ENCODE results near the gene HS6ST1. TPM values are rescaled to one million over a fixed set of nuclear protein-coding genes. Genes with fewer than 3 reads are reported as not detected.
A peak's percentile ranks its signal among the peaks of the same experiment; 100 is the strongest.
"Not testable (repeated sequence)": the region's sequence is repeated elsewhere in the genome, so short reads cannot be mapped to it uniquely, and the experiment has no call there.

Gene HS6ST1
- total RNA-seq, 1 donor from 2014 or later = 35.2 TPM

DNA sequence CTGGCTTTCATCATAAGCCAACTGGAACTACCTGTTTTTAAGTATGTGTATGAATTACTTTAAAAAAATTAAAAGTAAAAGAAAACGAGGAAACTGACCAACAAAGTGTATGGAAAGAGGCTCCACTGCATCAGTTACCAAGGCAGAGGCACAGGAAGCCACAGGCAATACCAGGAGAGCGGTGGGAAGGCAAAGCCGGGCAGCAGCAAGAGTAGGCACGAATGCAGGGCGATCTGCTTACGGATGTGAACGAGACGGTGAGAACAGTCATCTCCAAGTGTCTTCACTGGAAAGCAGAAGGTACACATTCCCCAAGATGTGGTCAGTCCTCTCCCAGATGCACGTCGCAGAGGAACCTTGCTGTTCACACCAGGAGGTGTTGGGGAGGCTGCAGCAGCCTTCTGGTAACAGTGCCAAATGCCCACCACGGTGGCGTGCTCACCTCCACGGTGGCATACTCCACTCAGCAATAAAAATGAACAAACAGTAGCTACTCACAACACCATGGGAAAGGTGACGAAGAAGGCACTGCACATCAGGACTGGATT is 43.1 kb downstream of the HS6ST1 start:
- intact Hi-C loops (cut with micrococcal nuclease) = no loop called here
- DNase-seq (peak; percentile 16), ATAC-seq (no peak)

DNA sequence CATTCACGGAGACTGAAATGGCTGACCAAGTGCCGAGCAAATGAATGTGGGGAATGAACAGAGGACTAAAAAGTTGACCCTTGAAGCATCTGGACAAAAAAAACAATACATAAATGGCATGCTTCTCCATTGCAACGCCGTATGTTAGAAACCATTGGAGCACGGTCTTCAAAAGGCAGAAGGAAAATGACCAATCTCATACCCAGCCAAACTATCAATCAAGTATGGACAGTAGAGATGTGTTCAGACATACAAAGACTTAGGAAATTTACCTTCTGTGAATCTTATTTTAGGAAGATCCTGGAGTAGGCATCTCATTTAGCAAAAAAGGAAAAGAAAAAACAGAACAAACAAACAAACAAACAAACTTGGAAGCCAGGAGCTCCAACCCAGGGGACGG is 44.5 kb downstream of the HS6ST1 start:
- intact Hi-C loops (cut with micrococcal nuclease) = no loop called here
- ATAC-seq (no peak), DNase-seq (no peak)

DNA sequence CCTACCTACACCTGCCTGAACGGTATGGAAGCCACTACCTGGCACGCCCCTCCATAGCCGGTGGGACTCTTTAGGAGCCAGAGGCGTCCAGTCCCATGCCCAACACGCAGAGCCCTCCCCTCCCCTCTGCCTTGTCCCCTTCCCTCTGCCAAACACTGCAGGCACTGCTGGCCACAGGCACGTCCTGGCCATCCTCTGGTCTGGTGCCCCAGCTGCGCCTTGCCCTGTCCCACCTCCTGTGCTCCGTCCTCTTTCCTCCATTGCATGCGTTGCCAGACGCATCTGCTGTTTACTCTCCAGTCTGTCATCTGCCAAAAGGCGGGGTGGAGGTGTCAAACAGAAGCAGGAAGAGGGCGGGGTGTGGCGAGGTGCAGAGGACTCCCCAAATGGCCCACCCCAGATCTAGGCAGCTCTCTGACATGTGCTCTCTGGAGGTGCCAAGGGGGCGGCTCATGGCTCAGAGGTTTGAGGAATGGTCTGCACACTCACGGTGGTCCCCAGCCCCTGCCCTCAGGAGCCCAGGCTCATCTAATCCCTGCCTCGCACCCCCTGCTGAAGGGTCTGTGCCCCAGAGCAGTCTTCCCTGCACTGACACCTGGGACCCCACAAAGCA is 45.1 kb downstream of the HS6ST1 start:
- DNase-seq (no peak), ATAC-seq (no peak)
- intact Hi-C loops (cut with micrococcal nuclease) = no loop called here

DNA sequence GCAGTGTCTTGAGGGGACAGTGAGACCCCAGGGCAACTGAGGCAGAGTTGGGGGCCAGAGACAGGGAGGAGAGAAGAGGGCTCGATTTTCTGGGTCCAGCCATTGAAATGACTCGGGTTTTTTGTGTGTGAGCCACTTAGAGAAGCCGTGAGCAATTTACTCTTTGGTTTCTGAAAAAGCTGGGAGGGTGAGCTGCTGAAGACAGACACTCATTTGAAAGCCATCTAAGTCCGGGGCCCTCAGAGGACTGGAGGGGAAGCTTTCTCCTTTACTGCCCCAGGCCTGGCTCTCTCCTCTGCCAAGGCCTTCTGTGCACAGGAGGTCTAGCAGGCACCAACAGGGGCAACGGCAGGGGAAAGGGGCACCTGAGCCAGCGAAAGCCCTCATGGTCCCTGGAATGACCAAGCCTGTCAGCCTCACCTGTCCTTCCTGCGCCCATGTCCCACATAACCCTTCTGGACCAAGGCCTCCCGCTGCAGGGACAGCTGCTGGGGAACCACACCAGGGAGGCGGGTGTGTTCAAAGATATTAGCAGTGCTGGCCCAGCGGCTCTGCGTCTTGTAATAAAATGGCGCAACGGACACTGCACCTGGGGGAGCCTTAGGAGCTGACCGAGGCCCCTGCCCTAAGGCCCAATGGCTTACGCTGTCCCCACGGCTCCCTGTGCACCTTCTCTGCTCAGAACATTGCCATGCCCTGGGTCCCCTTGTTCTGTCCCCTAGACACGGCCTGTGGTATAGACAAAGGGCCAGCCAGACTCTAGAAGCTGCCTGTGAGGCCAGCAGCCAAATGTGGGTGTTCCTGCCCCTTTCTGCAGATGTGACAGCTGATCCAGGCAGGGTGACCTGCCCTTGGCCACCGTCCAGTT is 45.8 kb downstream of the HS6ST1 start:
- intact Hi-C loops (cut with micrococcal nuclease) = no loop called here
- DNase-seq (no peak), ATAC-seq (no peak)

DNA sequence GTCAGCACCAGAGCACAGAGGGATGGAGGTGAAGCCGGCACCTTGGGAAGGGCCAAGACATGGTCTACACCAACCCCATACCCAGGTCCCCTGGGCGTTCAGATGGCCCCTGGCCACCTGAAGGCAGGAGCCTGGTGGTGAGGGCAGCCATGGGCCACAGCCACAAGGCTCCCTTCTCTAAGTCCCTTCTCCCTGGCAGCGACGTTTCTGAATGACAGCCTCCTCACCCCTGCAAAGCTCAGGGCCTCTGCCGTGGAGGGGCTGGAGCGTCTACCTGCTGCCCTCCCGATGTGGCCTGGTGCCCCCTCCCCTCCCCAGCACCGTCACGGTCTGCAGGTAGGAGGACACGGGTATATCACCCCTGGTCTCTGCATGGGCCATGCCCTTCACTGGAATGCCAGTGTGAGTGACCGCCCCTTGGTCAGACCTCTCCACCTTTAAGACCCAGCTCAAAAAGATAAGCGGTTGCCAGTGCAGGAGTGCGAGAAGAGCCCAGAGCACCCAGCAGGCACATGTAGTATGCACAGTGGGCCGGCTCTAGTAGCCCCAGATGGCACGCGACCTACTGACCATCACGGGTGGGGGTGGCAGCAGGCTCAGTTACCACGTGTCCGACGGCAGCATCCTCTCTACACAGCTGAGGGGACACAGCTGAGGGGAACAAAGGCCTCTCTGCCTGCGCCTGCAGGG is 46.6 kb downstream of the HS6ST1 start:
- intact Hi-C loops (cut with micrococcal nuclease) = no loop called here
- ATAC-seq = no peak
- no peak for DNase-seq

DNA sequence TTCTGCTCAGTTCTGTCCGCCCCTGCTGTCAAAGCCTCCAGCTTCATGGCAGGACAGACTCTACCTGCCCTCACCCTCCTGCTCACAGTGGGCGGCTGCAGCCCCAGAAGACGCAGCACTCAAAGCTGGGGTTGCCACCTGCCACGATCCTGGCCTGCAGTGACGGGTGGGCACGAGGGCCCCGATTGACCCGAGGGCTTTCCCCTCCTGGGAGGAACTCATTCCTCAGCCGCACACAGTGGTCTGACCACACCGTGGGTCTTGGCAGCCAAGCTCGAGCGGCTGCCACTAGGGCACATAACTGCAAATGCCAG is 47.1 kb downstream of the HS6ST1 start:
- ATAC-seq (no peak), DNase-seq (no peak)
- intact Hi-C loops (cut with micrococcal nuclease) = no loop called here

DNA sequence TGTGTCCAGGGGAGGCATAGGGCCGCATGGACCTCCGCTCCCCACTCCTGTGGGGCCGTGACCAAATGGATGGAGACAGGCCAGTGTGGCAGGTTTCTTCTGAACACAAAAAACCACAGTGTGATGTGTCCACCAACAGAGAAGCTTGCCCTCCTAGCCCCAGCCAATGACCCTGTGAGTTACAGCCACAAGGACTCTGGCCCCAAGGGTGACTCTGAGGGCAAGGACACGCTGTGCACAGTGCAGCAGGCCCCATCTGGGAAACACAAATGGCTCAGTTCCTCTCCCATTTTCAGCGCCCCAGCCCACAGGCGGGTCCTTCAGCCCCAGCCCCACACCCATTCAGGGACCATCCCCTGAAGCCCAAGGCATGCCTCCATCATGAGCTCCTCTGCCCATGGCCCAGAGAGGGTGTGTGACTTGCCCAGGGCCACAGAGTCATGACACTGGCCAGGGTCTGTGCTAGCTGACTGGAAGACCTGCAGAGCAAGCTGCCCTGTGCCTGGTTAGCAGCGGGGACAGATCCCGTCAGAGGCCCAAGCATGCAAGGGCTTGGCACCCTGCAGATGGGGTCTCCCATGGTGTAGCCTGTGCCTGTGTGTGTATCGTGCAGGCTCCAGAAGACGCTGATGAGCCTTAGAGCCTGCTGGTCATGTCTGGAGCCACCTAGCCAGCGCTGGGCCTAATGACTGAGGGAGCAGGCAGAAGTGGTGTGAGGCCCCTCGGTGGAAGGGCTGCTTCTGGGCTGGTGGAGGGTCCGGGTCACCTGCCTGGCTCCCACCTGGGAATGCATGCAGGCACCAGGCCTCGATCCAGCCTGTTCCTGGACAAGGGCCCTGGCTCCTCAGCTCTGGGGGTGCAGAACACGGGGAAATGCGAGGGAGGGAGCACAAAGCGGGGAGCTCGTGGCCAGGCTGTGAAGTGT is 47.7 kb downstream of the HS6ST1 start:
- intact Hi-C loops (cut with micrococcal nuclease) = no loop called here
- peak; percentile 20 for ATAC-seq
- no peak for DNase-seq

DNA sequence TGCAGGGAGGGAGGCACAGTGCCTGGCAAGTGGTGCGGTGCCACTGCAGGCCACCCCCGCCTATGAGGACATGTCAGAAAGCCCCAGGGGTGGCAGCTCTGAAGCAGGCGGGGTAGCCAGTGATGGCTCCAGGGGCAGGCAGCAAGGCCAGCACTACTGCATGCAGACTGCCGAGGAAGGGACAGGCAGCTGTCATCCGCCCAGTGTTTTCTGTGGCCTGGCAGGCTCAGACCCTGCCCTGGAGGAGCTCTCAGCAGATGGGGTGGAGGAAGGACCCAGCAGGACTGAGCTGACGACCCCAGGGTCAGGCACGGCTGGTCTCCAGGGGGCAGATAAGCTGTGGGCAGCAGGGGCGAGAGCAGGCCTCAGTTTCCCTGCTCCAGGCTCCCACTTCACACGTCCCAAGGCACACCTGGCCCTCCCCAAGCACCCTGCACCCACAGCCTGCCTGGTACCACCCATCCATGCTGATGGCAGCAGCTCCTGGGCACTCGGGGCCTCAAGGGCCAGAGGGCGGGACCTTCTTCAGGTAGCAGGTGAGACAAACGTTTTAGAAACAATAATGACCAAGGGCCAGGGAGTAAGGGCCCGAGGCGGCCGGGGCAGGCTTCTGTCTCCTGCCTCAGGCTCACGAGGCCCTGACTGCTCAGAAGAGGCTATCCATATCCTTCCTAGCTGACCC is 48.5 kb downstream of the HS6ST1 start:
- ATAC-seq (no peak), DNase-seq (no peak)
- intact Hi-C loops (cut with micrococcal nuclease) = no loop called here

DNA sequence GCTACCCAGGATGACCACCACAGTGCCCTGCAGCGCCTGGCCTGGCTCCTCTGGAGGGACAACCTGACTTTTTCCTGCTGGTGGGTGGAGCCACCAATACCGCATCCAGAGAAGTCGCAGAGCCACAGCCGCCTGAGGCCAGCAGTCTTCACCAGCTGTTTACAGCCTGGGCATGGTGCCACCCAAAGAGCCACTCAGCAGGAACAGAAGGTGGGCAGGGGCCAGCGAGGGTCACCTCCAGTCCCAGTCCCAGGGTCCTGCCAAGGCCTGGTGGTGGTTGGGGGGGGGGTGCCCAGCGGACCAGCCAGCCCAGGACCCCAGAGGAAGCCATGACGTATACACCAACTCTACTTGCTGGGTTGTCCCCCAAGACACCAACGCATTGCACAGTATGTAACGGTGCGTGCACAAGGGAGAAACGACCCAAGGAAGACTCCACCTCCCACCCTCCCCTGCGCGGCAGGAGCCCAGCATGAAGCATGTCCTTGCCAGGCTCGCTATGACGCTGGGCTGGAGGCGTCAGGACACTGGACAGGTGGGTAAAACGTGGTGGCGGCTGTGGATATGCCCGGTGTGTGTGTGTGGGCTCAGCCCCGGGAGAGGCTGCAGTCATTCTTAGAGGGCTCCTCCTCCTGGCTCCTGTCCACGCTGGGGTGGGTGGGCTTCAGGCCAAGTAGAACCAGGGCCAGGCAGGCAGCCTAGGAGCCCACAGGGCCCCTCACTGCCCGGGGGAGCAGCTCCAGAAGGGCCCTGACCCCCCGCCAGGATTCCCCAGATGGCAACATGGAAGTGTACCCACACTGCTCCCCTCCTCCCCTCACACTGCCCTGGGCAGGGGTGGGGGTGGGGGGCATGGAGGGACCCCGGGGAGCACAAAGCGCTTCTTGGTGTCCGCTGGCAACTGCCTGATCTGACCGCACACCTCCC is 49.3 kb downstream of the HS6ST1 start:
- ATAC-seq (no peak), DNase-seq (no peak)
- intact Hi-C loops (cut with micrococcal nuclease) = no loop called here

DNA sequence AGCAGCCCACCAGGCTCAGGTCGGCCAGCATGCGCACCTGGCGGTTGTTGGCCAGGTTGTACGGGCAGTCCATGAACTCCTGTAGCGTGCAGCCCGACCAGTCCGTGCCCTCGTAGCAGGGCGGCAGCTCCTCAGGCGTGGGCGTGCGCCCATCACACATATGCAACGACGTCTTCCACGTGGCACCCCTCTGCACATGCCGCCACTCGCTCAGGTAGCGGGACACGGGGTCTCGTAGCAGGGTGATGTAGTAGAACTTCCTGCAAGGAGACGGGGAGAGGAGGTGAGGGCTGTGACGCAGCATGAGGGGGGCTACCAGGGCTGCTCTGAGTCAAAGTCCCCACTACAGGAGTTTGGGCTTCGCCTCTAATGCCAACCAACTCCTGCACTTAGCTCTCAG is 50.1 kb downstream of the HS6ST1 start:
- intact Hi-C loops (cut with micrococcal nuclease); ATAC-seq; DNase-seq: not testable (repeated sequence)

DNA sequence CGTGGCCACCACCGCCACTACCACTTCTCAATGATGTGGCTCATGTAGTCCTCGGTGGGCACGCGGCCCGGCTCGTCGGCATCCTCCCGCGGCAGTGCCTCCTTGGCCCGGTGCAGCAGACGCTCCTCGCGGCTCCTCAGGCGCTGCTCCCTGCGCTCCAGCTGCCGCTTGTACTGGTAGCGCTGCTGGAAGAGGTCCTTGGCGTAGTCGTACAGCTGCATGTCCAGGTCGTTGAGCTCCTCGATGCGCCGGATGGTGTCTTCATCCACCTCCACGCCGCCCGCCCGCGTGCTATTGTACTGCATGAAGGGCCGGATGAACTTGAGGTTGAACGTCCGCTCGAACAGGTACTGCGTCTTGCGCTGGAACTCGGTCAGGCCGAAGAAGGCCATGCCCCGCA is 50.5 kb downstream of the HS6ST1 start:
- ATAC-seq; intact Hi-C loops (cut with micrococcal nuclease); DNase-seq: not testable (repeated sequence)

DNA sequence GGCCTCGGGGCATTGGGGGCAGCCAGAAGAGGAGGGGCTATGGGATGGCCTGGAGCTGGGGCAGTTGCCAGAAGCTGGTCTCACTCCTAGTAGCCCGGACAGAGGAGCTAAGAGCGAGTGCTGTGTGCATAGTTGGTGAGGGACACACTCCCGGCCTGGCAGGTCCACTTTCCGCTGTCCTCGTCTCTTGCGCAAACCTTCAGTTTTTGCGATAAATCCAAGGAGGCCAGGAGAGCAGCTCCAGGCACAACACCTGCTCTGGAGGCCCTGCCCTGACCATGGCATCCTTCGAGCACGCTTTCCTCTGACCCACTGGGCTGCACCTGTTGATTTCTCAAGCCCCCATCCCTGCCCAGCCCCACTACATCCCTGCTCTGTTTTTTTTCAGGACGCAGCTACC is 51.0 kb downstream of the HS6ST1 start:
- DNase-seq; ATAC-seq; intact Hi-C loops (cut with micrococcal nuclease): not testable (repeated sequence)

DNA sequence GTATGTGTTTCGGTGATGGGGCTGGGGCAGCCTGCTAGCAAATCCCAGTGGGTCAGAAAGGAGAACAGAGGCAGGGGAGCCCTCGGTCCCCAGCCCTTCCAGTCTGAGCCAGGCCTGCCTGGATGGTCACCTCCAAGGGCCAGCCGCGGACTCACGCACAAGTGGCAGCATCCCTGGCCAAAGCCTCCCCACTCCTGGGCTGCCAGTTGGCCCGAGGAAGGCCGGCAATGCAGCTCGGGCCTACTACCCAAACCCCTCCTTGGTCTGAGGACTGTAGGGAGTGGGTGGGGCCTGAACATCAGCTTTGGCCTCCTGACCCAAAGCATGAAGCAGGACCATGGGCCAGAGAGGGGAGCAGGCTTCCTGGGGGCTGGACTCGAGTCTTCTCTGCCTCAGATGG is 51.5 kb downstream of the HS6ST1 start:
- DNase-seq; ATAC-seq; intact Hi-C loops (cut with micrococcal nuclease): not testable (repeated sequence)

DNA sequence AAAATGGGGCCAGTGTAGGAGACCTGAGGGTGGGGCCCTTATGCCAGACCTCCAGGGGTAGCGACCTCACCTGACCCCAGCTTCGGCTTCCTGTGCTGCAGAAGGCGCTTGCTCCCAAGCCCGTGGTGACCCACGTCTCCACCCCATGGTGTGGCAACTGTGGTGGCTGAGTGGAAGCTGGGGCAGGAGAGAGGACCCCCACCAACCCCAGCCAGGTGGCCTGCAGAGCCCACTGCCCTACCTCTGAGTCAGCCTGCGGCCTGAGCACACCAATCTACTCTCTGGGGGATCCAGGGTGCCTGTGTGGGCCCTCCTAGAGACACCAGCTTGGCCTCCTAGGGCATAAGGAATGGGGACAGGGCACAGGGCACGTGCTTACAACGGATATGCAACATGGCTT is 52.2 kb downstream of the HS6ST1 start:
- DNase-seq; ATAC-seq; intact Hi-C loops (cut with micrococcal nuclease): not testable (repeated sequence)

DNA sequence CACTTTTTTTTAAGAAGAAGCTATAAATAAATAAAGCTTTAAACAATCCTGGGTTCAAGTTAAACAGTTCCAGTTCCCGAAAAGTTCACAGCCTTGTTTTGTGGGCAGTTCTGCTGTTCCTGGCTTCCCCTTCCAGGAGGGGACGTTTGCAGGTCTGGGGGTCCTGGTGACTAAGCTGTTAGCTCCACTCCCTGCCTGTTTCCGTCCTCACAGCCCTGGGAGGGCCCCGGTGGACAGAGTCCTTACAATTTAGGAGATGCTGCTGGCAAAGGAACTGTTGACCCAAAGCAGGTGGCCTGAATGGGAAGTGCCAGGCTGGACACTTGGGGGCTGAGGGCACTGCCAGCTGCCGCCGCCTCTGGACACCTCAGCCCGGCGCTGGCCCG is 53.1 kb downstream of the HS6ST1 start:
- DNase-seq; ATAC-seq; intact Hi-C loops (cut with micrococcal nuclease): not testable (repeated sequence)

DNA sequence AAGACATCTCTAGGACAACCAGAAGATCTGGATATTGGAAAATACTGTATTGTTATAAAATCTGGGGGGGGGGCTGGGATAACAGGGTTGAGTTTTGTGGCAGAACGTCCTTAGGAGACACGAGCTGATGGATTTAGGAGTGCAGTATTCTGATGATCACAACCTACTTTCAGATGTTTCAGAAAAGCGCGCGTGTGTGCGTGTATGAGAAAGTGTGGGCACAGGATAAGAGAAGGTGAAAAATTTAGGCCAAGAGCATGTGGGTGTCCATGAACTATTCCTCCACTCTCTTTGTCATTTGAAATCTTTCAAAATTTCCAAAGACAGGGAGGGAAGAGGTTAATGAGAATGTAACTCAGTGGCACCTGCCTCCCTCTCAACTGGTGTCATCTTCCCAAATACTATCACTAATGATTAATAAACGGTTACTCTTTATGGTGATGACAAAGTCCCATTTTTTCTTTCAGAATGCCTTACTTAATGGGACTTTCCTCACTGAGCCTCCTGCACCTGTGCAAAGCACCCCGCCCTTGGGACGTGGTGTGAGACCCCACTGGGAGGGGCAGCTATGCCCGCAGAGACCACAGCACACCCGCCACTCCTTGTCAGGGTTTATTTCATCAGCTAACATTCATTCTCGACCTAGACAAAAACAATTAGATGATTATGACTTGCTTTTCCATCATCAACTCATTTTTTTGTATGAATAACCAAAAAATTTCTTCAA is 53.6 kb downstream of the HS6ST1 start:
- no peak for DNase-seq

DNA sequence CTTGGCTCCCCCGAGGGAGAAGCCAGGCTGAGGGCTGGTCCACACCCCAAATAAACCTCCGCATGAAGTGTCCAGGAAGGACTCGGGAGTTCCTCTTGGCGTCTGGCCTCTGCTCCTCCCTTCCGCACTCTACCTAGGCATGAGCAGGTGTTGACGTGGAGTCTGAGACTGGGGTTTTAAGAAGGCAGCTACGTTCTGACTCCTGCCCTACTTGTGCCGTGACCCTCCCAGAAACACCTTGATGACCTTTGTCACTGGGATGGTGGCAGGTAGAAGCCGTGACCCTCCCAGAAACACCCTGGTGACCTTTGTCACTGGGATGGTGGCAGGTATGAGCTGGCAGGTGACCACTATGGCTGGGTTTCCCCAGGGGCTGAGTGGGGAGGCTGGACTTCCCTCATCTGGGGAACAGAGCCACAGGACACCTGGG is 54.8 kb downstream of the HS6ST1 start:
- DNase-seq (no peak), ATAC-seq (no peak)

More for the DNA sequence above, 53.6 kb downstream of the HS6ST1 start:
- intact Hi-C loops (cut with micrococcal nuclease) = no loop called here
- ATAC-seq = no peak

More for the DNA sequence above, 54.8 kb downstream of the HS6ST1 start:
- intact Hi-C loops (cut with micrococcal nuclease) = no loop called here
